Thymus (tissue), 11 donors: ENCODE results near the gene COL5A1. TPM values are rescaled to one million over a fixed set of nuclear protein-coding genes. Genes with fewer than 3 reads are reported as not detected.

ENCODE experiments used
- DNase-seq, 9 donors: peaks; one replicate each; pipeline ENCODE4 v3.0.0-alpha.2; 2013; ENCODE audit warnings: low spot score in 9 of 9, low read depth in 6 of 9, missing footprints in 1 of 9
- H3K27ac ChIP-seq, 2 donors: one replicate each; pipeline ENCODE4 v1.5.1; 2013; ENCODE audit warnings: control low read depth in 1 of 2, low read depth in 1 of 2, low read length in 1 of 2, mild to moderate bottlenecking in 1 of 2, moderate library complexity in 1 of 2
- H3K27me3 ChIP-seq, 2 donors: one replicate each; pipeline ENCODE4 v1.5.1; 2013; ENCODE audit warnings: low read length in 1 of 2; ENCODE audit not compliant: control insufficient read depth in 2 of 2, insufficient read depth in 1 of 2
- H3K36me3 ChIP-seq, 2 donors: one replicate each; pipeline ENCODE4 v1.5.1; 2013; ENCODE audit warnings: low read length in 1 of 2, mild to moderate bottlenecking in 1 of 2, moderate library complexity in 1 of 2; ENCODE audit not compliant: control insufficient read depth in 2 of 2, insufficient read depth in 2 of 2
- H3K4me1 ChIP-seq, 2 donors: one replicate each; pipeline ENCODE4 v1.5.1; 2013; ENCODE audit warnings: low read length in 2 of 2; ENCODE audit not compliant: control insufficient read depth in 2 of 2, insufficient read depth in 2 of 2
- H3K4me3 ChIP-seq, 2 donors: one replicate each; pipeline ENCODE4 v1.5.1; 2013; ENCODE audit warnings: low read length in 2 of 2, control low read depth in 1 of 2, mild to moderate bottlenecking in 1 of 2
- H3K9me3 ChIP-seq, 2 donors: one replicate each; pipeline ENCODE4 v1.5.1; 2013; ENCODE audit warnings: low read length in 1 of 2, mild to moderate bottlenecking in 1 of 2; ENCODE audit not compliant: control insufficient read depth in 2 of 2, insufficient read depth in 1 of 2
- WGBS: extraction: QIAGEN DNeasy Blood & Tissue Kit; methylation state at CpG from one replicate; pipeline ENCODE4 v1.1.7; 2013; 5-methylcytosine and 5-hydroxymethylcytosine counted together
- polyA plus RNA-seq: library from polyadenylated mRNA; stranded (reverse); fragments of 200-250 nt; gene quantifications from one replicate; pipeline ENCODE4 v1.2.3, GENCODE V29; 2013
- total RNA-seq: library from RNA; stranded (reverse); fragments of 120-200 nt; gene quantifications from one replicate; pipeline ENCODE4 v1.2.4, GENCODE V29; 2013
- donor health status: healthy.

Gene COL5A1
- total and polyA plus RNA-seq, 2 donors = 3.2 to 7.6 TPM

DNA sequence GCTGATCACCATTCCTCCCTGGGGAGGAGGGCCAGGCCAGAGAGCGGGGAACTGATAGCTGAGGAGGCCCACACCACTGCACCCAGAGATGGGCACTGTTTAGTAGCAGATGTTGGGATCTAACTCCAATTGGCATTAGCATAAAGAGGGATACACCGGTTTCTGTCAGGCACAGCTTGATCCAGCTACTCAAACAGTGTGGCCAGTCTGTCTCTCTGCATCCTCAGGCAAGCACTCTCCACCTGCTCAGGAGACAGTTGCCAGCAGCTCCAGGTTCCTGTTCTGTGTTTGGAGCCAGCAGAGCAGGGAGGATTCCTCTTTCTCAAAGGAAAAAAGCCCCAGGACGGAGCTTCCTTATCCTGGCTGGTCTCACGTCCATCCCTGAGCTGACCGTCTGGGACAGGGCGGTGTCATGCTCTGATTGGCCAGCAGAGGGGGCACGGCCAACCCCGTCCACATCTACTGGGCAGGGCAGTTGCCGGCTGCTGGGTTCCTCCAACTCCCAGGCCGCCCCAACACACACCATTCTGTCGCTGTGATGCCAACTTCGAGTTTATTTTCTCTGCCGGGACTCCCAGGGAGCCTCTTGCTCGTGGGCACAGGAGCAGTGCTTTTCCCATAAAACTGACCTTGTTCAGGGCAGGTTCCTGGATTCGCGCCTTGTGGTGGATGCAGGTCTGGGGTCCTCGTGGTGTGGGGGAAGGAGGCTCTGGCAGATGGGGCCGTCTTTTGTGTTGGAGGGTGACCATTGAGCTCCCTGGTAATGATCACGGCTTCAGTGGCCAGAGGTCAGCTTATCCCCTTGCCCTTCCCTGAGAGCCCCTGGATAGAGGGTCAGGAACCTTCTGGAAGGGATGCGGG, 47.9 kb downstream of the COL5A1 start:
- Histone ChIP-seq H3K27ac (no peak overlapping the region), H3K36me3 (no peaks in the 10 kb centered on the region), H3K4me3 (no peak overlapping the region), H3K4me1 (peaks cover 0 to 17% of the 10 kb centered on the region in 2 donors), H3K27me3 (no peaks in the 10 kb centered on the region), H3K9me3 (no peaks in the 10 kb centered on the region)
- DNase-seq = no peak
- 76% methylated on average over 20 of the region's 20 CpGs for WGBS

- Histone ChIP-seq H3K4me1 (peaks cover 0 to 17% of the 10 kb centered on the region in 2 donors), H3K36me3 (no peaks in the 10 kb centered on the region), H3K27ac (no peak overlapping the region), H3K4me3 (no peak overlapping the region), H3K9me3 (no peaks in the 10 kb centered on the region), H3K27me3 (no peaks in the 10 kb centered on the region)
- no peak for DNase-seq
- 75% methylated on average over 15 of the region's 15 CpGs for whole genome bisulfite sequencing
Measured at GRCh38 chr9:134690301-134690751, 48.7 kb downstream of the COL5A1 start.

GRCh38 chr9:134690946-134691694, 49.5 kb downstream of the COL5A1 start:
- DNase-seq = no peak
- WGBS = 97% methylated on average over 31 of the region's 31 CpGs
- H3K27me3 ChIP-seq = no peaks in the 10 kb centered on the region
- H3K4me1 ChIP-seq = peaks cover 0 to 17% of the 10 kb centered on the region in 2 donors
- no peaks in the 10 kb centered on the region for H3K9me3 ChIP-seq
- H3K27ac ChIP-seq = no peak overlapping the region
- H3K4me3 ChIP-seq = no peak overlapping the region
- no peaks in the 10 kb centered on the region for H3K36me3 ChIP-seq

DNA sequence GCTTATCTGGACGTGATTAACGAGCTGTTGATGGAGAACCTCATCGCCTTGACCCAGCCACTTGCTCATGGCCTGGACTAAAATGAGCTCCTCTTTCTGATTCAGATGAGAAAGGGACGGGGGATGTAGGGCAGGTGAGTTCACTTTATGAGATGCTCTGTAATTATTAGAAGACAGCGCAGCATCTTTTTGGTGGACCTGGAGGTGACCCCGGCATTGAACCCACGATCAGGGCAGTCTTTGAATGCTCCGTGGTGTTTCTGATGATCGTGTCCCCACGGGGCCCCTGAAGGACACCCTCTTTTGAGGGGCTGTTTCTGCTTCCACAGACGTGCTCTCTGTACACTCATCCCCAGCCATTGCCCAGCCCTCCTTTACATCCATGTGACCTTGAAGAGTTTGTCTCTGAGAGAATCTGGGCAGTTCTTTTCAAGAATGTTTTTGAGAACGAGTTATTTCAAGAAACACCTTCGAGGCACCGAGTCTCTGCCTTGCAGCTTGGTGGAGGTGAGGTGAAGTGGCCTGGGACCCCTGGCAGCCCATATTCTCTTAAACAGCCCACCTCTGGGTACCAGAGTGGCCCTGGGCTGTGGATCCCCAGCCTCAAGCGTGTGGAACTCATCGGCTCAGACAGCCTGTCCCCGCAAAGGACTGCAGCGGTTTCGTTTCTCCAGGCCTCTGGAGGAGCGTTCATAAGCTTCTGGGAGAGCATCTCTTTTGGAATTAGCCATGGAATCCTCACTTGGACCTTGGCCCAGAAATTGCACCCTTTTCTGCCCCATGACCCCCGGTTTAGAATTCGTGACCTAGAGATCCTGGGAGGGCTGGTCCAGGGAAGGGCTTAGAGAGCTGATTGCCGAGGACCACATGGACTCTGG, 50.3 kb downstream of the COL5A1 start:
- DNase-seq = no peak
- 96% methylated on average over 23 of the region's 23 CpGs for WGBS
- no peak overlapping the region for H3K27ac ChIP-seq

DNA sequence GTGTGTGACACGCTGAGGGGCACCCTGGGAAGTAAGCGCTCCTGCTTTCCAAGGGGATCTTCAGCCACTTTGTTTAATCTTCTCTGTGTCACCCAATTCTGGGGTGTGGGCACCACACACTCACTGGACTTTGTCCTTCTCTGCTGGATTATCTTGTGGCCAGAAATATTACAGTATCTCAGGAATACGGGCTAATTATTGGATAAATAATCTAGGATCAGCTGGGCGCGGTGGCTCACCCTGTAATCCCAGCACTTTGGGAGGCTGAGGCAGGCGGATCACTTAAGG, 50.9 kb downstream of the COL5A1 start:
- 97% methylated on average over 6 of the region's 6 CpGs for WGBS
- no peak overlapping the region for H3K27ac ChIP-seq

More for the DNA sequence above, 50.3 kb downstream of the COL5A1 start:
- no peaks in the 10 kb centered on the region for H3K27me3 ChIP-seq
- H3K4me1 ChIP-seq = peaks cover 0 to 17% of the 10 kb centered on the region in 2 donors
- H3K9me3 ChIP-seq = no peaks in the 10 kb centered on the region
- H3K36me3 ChIP-seq = no peaks in the 10 kb centered on the region
- H3K4me3 ChIP-seq = no peak overlapping the region

DNA sequence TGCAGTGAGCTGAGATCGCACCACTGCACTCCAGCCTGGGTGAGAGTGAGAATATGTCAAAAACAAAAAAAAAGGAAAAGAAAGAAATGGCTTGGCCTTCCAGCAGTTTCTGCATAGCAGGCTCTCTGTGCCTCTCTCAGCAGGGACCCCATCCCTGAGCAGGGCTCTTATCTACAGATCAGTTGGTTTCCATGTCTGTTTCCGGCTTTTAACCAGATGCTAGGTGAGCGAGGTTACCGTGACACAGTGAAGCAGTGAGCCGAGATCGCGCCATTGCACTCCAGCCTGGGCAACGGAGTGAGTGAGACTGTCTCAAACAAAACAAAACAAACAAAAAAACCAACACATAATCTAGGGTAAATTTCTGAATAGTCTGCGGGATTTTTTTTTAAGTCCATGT, 51.4 kb downstream of the COL5A1 start:
- 21% methylated on average over 9 of the region's 9 CpGs for WGBS

More for the DNA sequence above, 50.9 kb downstream of the COL5A1 start:
- no peak overlapping the region for H3K4me3 ChIP-seq
- DNase-seq = no peak
- H3K27me3 ChIP-seq = no peaks in the 10 kb centered on the region
- H3K36me3 ChIP-seq = no peaks in the 10 kb centered on the region
- H3K4me1 ChIP-seq = peaks cover 0 to 17% of the 10 kb centered on the region in 2 donors
- no peaks in the 10 kb centered on the region for H3K9me3 ChIP-seq

DNA sequence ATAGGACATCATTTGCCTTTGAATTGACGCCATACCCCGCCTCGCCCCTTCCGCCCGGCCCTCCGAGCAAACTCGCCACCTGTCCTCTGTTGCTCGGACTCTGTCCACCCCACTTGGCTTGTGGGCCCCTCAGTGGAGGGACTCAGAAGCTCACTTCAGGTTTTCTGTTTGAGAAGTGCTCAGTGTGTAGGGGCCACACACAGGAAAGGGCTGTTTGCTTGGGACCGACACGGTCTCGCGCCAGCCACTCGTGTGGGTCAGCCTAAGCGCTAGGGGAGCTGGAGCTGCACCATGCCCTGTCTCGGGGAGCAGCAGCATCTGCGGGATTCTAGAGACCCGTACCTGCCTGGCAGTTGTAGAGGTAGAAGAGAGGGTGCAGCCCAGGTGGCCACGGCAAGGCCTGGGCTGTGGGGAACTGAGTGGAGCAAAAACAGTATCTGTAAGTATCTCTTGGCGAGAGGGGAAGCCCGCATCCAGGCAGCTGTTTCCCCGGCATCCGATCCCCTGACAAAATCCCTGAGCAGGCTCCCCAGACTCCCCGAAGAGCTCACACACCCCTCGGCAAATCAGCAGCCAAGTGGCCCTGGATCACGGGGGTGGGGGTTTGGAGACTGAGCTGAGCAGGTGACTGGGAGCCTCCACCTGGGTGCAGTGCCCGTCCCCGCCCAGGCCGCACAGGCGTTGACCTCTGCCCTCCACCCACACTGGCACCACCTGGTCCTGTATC, 52.2 kb downstream of the COL5A1 start:
- 90% methylated on average over 29 of the region's 29 CpGs for WGBS
- Histone ChIP-seq H3K9me3 (no peaks in the 10 kb centered on the region), H3K36me3 (no peaks in the 10 kb centered on the region), H3K4me1 (peaks cover 0 to 17% of the 10 kb centered on the region in 2 donors), H3K4me3 (no peak overlapping the region), H3K27me3 (no peaks in the 10 kb centered on the region), H3K27ac (no peak overlapping the region)
- DNase-seq = no peak

More for the DNA sequence above, 51.4 kb downstream of the COL5A1 start:
- H3K4me3 ChIP-seq = no peak overlapping the region
- no peaks in the 10 kb centered on the region for H3K9me3 ChIP-seq
- peak; percentile 13 to 79 (median 35) for DNase-seq
- H3K36me3 ChIP-seq = no peaks in the 10 kb centered on the region
- peaks cover 0 to 17% of the 10 kb centered on the region in 2 donors for H3K4me1 ChIP-seq
- no peaks in the 10 kb centered on the region for H3K27me3 ChIP-seq
- no peak overlapping the region for H3K27ac ChIP-seq

- Histone ChIP-seq H3K9me3 (no peaks in the 10 kb centered on the region), H3K27ac (no peak overlapping the region), H3K27me3 (no peaks in the 10 kb centered on the region), H3K36me3 (no peaks in the 10 kb centered on the region), H3K4me3 (no peak overlapping the region), H3K4me1 (peaks cover 0 to 17% of the 10 kb centered on the region in 2 donors)
- no peak for DNase-seq
- 93% methylated on average over 6 of the region's 6 CpGs for WGBS
Measured at GRCh38 chr9:134694368-134694665, 52.7 kb downstream of the COL5A1 start.
